Measurements from ENCODE around the gene STK39. TPM values are rescaled to one million over a fixed set of nuclear protein-coding genes. Genes with fewer than 3 reads are reported as not detected.

The STK39 gene
- total RNA-seq, 1 experiment from 2014 or later, result 20.8 TPM

- DNase-seq, result no peak
- no peaks in the 10 kb centered on the region for H3K27me3 ChIP-seq (ENCODE audit: control insufficient read depth, insufficient read depth, low read length)
- H3K4me3 ChIP-seq (ENCODE audit: insufficient read depth, low read depth, low read length), result no peak overlapping the region
- no peaks in the 10 kb centered on the region for H3K36me3 ChIP-seq (replicated peaks; ENCODE audit: control insufficient read depth, insufficient read depth, low read length)
Measured at GRCh38 chr2:167905668-167906067, 341.7 kb downstream of the STK39 start.

Other genes starting within 250 kb of the STK39 start
- gene CERS6, start 208.7 kb upstream of the STK39 start, total RNA-seq (2014; rRNA removed; shearing (Covaris generic)), result 13.1 and 14.0 TPM in 2 replicates